Left renal pelvis (tissue), 4 donors: ENCODE results near the gene BAIAP2L2. TPM values are rescaled to one million over a fixed set of nuclear protein-coding genes. Genes with fewer than 3 reads are reported as not detected.

Source experiments
- DNase-seq, 4 donors: peaks; one replicate each; pipeline ENCODE4 v3.0.0-alpha.2; 2013; ENCODE audit warnings: low read depth in 4 of 4, low spot score in 3 of 4
- polyA plus RNA-seq, 4 donors: library from polyadenylated mRNA; unstranded; fragments of 120-200 nt; gene quantifications; one replicate each; pipeline ENCODE4 v1.2.1, GENCODE V29; 2013; ENCODE audit not compliant: insufficient read length in 4 of 4

The BAIAP2L2 gene
- polyA plus RNA-seq, 4 donors: 1.3 to 8.4 (median 4.3) TPM

DNA sequence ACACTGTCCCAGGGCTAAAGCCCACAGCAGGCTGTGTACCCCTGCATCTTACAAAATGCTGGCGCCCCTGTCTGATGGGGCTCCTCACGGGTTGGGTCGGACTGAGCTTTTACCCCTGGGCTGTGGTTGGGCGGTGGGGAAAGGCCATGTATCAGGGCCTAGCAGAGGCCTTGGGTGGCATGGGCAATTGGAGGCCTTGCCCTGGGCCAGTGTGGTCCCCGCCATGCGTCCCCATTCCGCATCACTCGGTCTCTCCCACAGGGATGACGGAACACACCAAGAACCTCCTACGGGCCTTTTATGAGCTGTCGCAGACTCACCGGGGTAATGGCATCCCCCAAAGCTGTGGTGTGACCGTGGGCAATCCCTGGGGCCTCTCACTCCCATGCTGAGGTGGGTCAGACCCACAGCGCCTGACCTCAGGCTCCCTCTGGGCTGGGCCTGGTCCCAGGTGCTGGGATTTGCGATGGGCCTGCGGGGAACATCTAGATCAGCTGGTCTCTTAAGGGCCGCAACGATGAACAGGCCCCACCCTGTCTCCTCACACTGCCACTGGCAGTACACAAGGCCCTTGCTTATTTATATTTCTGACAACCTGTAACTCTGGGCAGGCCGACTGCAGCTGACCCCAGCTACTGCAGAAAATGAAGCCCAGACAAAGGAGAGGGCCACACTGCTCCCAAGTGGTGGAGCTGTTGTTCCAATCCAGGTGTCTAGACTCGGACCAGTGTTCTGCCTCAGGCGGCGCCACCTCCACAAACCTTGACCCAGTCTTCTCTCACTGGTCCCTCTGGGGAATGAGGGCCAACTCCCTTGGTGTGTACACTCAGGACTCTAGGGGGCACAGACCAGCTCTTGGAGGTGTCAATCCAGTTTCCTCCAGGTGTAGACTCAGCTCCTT is 38.8 kb downstream of the BAIAP2L2 start:
- DNase-seq: no peak

DNA sequence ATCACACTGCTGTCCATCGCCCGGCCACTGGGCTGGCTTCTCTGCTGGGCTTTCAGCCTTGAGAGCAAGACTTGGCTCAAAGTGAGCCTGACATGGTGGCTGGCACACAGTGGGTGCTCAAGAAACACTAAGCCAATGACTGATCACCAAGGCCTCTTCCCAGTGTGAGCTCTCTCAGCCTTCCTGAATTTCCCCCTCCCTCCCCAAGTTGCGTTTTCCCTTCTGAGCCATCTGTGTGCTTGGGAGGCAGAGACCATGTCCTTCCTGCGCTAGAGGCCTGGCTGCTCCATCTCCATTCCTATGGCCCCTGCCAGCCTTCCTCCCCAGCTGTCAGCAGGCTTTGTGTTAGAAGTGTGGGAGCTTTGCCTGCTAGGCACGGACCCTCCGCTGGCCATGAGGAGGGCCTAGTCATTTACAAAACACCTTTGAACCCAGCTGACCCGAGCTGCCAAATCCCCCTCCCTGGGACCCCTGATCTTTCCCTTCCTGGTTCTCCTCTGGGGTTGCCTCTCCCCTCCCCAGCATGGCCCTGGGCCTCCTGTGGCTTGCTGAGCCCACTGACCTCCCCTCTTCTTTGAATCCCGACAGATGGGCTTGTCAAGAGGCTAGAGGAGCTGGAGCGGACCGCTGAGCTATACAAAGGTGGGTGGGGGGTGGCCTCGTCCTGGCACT is 40.1 kb downstream of the BAIAP2L2 start:
- no peak for DNase-seq

GRCh38 chr22:38069372-38070249 is 40.9 kb downstream of the BAIAP2L2 start:
- no peak for DNase-seq

DNA sequence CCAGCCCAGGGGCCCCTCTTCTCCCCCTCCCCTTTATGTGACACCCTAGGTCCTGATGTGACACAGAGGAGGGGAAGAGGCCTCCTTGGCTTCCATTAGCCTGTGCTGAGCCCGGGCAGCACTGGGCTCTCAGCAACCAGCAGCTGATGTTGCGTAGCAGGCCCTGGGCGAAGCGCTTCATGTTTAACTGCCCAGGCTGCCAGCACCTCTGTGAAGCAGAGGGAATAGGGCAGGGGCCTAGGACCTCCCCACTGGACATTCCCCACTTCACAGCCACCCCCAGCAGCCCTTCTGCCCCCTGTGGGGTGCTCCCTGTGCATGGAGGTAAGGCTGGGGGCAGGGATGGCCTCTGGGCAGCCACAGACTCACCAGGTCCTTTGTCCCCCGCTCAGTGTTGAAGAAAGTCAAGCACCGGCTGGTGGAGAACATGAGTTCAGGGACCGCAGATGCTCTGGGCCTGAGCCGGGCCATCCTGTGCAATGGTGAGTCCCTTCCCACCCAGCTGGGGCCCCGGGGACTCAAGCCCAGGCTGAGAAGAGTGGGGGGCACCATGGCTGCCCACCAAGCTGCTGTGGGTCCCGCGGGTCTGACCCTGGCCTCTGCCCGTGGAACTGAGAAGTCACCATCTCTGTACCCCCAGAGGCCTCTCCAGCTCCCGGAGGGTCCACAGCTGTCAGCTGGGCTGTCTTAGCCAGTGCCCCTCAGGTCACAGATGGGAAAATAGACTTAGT is 41.7 kb downstream of the BAIAP2L2 start:
- DNase-seq: no peak

GRCh38 chr22:38067761-38068360 is 42.6 kb downstream of the BAIAP2L2 start:
- no peak for DNase-seq

DNA sequence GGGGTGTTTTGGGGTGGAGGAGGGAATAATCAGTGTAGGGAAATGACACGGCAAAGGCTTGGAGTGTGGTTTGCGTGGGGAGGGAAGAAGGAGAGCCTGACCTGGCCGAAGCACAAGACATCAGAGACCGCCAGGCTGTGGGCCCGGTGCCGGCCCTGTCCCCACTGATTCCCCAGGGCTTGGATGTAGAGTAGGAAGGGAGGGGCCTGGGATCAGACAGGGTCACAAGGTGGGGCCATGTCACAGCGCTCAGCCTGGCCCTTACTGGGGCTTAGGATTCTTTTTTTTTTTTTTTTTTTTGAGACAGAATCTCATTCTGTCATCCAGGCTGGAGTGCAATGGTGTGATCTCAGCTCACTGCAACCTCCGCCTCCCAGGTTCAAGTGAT is 43.5 kb downstream of the BAIAP2L2 start:
- no peak for DNase-seq

GRCh38 chr22:38066381-38067027 is 44.0 kb downstream of the BAIAP2L2 start:
- no peak for DNase-seq

- DNase-seq: no peak
Observed at GRCh38 chr22:38065539-38065938, 44.9 kb downstream of the BAIAP2L2 start.

- DNase-seq: no peak
Observed at GRCh38 chr22:38062791-38063190, 47.7 kb downstream of the BAIAP2L2 start.

GRCh38 chr22:38056969-38057891 is 53.3 kb downstream of the BAIAP2L2 start, which contains the start of gene PICK1:
TSS of gene PICK1 (plus strand) at chr22:38057404. CDS start at chr22:38057810, 406 bp downstream.
- peak; percentile 79 to 89 (median 82) for DNase-seq

GRCh38 chr22:38051900-38052862 is 58.3 kb downstream of the BAIAP2L2 start:
- peak in 3 of 4 donors; percentile 61 to 71 (median 66) for DNase-seq

- no peak for DNase-seq
Observed at GRCh38 chr22:38051261-38051660, 59.2 kb downstream of the BAIAP2L2 start.

GRCh38 chr22:38050720-38051119 is 59.8 kb downstream of the BAIAP2L2 start:
- no peak for DNase-seq

GRCh38 chr22:38049812-38050619 is 60.5 kb downstream of the BAIAP2L2 start:
- DNase-seq: no peak

- no peak for DNase-seq
Observed at GRCh38 chr22:38046070-38046748, 64.3 kb downstream of the BAIAP2L2 start.
